Measurements from ENCODE around the gene DLG2. TPM values are rescaled to one million over a fixed set of nuclear protein-coding genes. Genes with fewer than 3 reads are reported as not detected.
A peak's percentile ranks its signal among the peaks of the same experiment; 100 is the strongest.

The DLG2 gene
- total RNA-seq, 1 experiment from 2014 or later = 17.5 TPM

- TF ChIP-seq JUN (CRISPR knock-in tag; IDR thresholded peaks at IDR 0.05) (no peak), USF1 (CRISPR knock-in tag; IDR thresholded peaks at IDR 0.05) (peak; percentile 97), SMAD3 (CRISPR knock-in tag; IDR thresholded peaks at IDR 0.05; ENCODE audit: borderline replicate concordance) (peak; percentile 35; the same call in 1 of the 2 replicates), ETV6 (CRISPR knock-in tag; IDR thresholded peaks at IDR 0.05) (peak; percentile 15; the same call in 1 of the 2 replicates), ZBTB21 (CRISPR knock-in tag; IDR thresholded peaks at IDR 0.05; ENCODE audit: borderline replicate concordance) (no peak), MLX (CRISPR knock-in tag; IDR thresholded peaks at IDR 0.05) (no peak), ATF6 (CRISPR knock-in tag; IDR thresholded peaks at IDR 0.05) (no peak), PREB (CRISPR knock-in tag; IDR thresholded peaks at IDR 0.05; ENCODE audit: borderline replicate concordance) (no peak), E2F4 (CRISPR knock-in tag; IDR thresholded peaks at IDR 0.05; ENCODE audit: borderline replicate concordance, low read depth) (no peak), E2F1 (CRISPR knock-in tag; IDR thresholded peaks at IDR 0.05) (no peak), PRDM15 (CRISPR knock-in tag; IDR thresholded peaks at IDR 0.05) (no peak), MYBL2 (CRISPR knock-in tag; IDR thresholded peaks at IDR 0.05) (peak; percentile 85), ZNF416 (CRISPR knock-in tag; IDR thresholded peaks at IDR 0.05) (no peak), EMX1 (CRISPR knock-in tag; IDR thresholded peaks at IDR 0.05) (no peak), GABPB1 (CRISPR knock-in tag; IDR thresholded peaks at IDR 0.05) (peak; percentile 63), TP53 (CRISPR knock-in tag; IDR thresholded peaks at IDR 0.05) (no peak), CREM (CRISPR knock-in tag; IDR thresholded peaks at IDR 0.05) (peak; percentile 53; the same call in 1 of the 2 replicates), AR (CRISPR knock-in tag; IDR thresholded peaks at IDR 0.05) (no peak), ZSCAN18 (CRISPR knock-in tag; IDR thresholded peaks at IDR 0.05) (no peak), RELA (CRISPR knock-in tag; IDR thresholded peaks at IDR 0.05; ENCODE audit: borderline replicate concordance) (no peak), ZNF121 (CRISPR knock-in tag; IDR thresholded peaks at IDR 0.05) (no peak)
Measured at GRCh38 chr11:85627998-85628770, 1.0 kb upstream of the DLG2 start, which contains the start of gene TMEM126B (continued).

Measured in WTC11 (cell line).